NCI-H2171 treated with DMSO at 0.1 percent for 48 hours (cell line): ENCODE data around the gene GADL1.

Experiments used
- DNase-seq: peaks from one replicate; lab custom pipeline; 2025; lab: John Stamatoyannopoulos, UW

Gene GADL1

GRCh38 chr3:30873671-30874070, 20.8 kb downstream of the GADL1 start:
- DNase-seq: no peak

DNA sequence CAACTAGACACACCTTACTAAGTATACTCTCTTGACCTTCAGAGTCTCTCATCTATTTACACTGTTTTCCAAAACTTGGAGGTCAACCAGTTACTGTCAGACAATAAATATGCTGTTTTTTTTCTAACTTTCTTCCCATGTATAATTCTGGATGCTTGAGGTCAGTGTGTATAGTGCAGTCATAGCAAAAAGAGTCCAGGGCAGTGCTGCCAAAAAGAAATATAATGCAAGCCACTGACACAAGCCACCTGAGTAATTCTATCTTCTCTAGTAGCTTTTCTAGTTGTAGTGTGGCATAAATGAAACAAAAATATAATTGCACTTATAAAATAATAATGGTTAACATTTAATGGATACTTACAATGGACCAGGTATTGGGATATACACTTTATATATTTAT, 21.6 kb downstream of the GADL1 start:
- DNase-seq: no peak

- DNase-seq: no peak
These were observed 22.7 kb downstream of the GADL1 start for GRCh38 chr3:30871720-30872119.

DNA sequence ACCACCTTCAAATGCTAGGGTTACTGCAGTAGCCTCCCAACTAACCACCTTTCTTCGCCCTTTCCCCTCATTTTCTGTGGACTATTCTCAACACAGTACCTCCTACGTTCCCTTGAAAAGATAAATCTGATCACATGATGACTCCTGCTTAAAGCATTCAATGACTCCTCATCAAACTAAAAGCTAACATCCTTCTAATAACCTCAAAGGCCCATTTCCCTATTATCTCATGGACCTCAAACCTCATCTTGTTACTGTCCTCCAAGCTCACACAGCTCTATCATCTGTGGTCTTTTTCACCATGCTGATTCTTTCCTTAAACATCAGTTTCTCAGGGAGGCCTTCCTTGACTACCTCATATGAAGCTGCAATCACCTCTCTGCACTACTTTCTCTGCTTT, 29.6 kb downstream of the GADL1 start:
- no peak for DNase-seq

DNA sequence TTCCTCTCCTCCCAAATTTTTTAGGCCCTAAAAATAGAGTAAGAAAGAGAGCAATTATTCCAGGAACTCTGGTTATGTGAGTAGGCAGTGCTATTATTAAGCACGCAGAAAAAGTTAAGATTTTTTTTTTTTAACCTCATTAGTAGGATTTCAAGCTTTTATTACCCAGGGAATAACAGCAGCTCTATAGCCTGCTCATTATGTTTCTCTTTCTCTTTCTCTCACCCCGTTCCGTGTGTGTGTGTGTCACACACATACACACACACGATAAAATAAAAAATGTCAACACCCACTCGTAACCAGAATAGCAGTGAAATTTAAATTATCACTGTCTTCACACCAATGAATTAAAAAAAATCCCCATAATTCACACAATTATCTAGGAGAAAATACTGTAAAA, 30.3 kb downstream of the GADL1 start:
- no peak for DNase-seq

GRCh38 chr3:30862004-30862403, 32.5 kb downstream of the GADL1 start:
- no peak for DNase-seq

DNA sequence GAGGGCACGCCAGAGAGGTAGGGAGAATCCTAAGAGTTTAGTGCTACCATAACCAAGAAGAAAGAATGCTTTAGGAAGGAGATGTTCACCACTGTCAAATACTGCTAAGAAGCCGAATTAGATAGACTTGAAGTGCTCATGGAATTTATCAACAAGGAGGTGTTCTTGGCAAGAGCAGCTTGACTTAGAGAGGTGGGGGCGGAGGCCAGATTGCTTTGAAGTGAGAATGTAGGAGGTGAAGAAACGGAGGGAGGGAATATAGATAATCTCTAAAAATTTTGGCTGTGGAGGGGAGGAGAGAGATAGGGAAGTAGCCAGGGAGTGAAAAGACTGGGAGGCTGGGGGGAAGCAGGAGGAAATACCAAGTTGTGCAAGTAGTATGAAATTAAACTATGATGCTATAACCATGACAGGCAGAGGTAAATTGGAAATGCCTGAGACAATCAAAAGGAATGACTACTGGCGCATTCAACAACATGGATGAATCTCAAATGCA, 35.5 kb downstream of the GADL1 start:
- no peak for DNase-seq

DNA sequence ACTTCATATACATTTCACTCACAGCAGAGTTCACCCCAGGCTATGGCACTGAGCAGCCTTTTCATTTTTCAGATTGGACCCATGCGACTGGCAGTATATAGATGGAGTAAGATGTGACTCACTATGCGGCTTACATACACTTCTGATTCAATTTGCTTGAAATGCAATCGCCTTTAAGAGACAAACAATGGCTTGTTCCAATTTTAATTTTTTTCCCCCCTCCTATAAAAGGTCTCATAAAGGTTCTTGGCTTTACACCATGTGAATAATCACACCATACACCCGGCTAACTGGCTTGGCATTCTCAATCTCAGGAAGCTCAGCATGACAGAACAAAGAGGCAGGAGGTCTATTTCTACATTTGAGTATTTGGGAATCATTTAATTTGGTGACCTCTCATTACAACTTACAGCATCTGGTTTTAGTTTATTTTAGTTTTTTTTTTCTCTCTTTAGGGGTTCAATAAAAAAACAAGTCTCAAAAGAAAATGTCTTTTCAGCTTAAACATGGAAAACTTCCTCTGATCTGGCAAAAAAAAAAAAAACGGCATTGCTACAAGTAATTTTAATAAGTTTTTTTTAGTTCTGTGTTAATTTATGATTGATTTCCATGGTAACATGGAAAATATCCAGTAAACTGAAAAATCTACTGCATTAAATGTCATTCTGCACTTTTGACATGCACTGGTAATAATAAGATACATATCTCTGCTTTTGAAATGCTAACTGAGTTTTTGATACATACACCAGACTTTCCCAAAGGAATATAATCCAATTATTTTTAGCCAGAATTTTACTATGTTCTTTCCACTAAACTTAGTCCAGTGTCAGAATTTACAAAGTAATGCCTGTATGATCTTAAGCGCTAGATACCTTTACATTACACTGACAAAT, 38.8 kb downstream of the GADL1 start:
- DNase-seq: no peak

DNA sequence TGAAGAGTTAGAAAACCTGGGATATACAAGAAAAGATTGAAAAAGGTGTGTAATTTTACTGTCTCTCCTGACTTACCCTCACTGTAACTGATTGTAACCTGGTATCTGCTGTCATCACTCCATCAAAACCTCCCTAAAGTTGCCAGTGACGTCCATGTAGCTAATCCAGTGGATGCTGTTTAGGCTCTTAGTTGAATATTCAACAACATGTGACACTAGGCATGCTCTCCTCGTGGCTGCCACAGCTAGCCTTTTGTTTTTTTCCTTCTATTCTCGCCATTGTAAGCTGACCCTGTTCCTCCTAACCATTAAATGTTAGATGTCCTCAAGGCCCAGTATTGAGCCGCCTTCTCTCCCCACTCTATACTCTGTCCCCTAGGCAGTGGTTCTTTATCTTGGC, 41.6 kb downstream of the GADL1 start:
- DNase-seq: no peak

DNA sequence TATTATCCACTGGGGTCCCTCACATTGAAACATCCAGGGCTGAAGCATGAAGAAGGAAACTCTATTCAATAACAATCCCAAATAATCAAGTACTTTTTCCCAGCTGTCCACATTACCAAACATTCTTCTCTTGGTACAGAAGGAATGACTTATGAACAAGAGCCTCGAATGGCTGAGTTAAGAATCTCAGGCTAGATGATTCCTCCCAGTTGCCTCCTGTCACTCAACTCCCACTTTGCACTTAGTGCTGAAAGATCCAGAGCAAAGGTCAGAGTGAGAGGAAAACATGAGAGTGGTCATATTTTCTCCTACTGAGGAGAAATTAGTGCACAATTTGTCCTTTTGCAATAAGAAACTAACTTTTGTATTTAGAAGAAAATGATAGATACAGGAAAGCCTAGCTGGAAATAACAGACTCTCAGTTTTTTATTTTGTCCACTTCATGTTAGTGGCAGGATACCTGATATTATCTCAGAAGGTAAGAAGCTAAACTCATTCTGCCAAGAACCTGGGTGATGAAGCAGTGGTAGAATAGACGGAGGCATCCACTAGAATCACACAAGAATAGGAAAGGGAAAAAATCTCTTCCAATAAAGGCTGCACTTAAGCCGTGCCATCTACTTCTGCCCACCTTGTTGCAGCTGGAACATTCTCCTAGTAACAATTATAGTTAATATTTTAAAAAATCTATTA, 46.2 kb downstream of the GADL1 start:
- no peak for DNase-seq

DNA sequence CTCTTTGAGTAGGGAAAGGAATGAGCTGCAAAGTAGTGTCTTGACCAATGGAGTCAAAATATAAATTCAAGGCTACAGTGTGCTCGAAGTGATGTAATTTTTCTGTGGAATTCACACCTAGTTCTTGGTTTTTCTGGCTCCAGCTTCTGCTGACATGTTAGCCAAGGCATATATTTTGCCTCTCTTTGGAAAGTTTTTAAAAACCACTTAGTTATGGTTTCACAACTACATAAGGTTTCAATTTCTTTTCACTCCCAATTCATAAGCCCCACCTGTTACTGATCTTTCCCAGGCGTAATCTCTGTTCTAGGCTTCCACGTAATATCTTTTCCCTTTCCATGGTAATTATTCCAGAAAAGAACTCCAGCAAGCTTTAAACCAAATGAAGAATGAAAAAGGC, 46.9 kb downstream of the GADL1 start:
- DNase-seq: no peak

- no peak for DNase-seq
These were observed 48.9 kb downstream of the GADL1 start for GRCh38 chr3:30845606-30846005.

DNA sequence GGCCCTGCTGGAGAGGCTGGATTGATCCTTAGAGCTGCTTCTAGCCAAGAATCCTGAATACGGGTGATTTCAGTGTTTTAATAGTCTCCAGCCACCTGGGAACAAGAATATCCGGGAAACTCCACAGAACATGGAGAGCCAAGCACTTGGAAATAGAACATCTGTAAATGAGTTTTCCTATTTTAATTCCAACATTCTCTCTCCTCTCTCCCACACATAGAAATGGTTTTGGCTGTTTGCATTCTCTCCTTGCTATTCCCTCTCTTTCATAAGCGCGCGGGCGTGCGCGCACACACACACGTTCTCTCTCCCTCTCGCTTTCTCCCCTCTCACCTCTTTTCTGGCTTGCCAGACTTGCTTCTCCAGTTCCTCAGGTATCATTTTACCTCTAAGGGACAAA, 50.6 kb downstream of the GADL1 start:
- no peak for DNase-seq

DNA sequence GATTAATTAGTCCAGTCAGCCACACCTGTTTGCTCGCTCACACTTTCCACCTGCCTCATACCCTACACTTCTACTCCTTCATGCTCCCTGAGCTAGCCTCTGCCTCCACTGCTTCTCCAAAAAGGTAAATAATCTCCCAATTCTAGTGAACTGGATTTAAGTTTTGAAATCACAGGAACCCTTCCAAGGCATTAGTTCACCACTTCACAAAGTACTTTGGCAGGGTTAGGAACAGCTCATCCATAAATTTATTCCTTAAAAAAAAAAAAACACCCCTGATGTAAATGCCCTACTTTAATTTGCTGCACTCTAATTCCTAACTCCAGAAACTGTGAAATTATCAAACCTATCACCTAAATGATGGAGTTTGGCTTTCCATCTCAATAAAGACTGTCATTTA, 58.3 kb downstream of the GADL1 start:
- DNase-seq: no peak

- no peak for DNase-seq
These were observed 58.8 kb downstream of the GADL1 start for GRCh38 chr3:30835667-30836066.

GRCh38 chr3:30832961-30833575, 61.4 kb downstream of the GADL1 start:
- no peak for DNase-seq

GRCh38 chr3:30827080-30827479, 67.4 kb downstream of the GADL1 start:
- no peak for DNase-seq

GRCh38 chr3:30826531-30826942, 67.9 kb downstream of the GADL1 start:
- DNase-seq: no peak

- DNase-seq: no peak
These were observed 75.2 kb downstream of the GADL1 start for GRCh38 chr3:30819067-30819798.

- DNase-seq: no peak
These were observed 80.7 kb downstream of the GADL1 start for GRCh38 chr3:30813734-30814133.

- DNase-seq: no peak
These were observed 83.2 kb downstream of the GADL1 start for GRCh38 chr3:30811151-30811795.

GRCh38 chr3:30810625-30811024, 83.8 kb downstream of the GADL1 start:
- no peak for DNase-seq
